Neuronal stem cell (in vitro differentiated cells): ENCODE results near the gene SLC7A10.

Experiments
- DNase-seq: peaks from one replicate; pipeline ENCODE4 v3.0.0-alpha.2; 2013; ENCODE audit warnings: low spot score
- H2AFZ ChIP-seq: one replicate; pipeline ENCODE4 v1.6.1; 2013; ENCODE audit warnings: mild to moderate bottlenecking, low read length, inconsistent platforms
- H2AK5ac ChIP-seq: 2 replicates; pipeline ENCODE4 v1.6.1; 2013; ENCODE audit warnings: low read depth, mild to moderate bottlenecking, inconsistent platforms, low read length, moderate library complexity, mixed read lengths
- H2BK120ac ChIP-seq: 2 replicates; pipeline ENCODE4 v1.6.1; 2013; ENCODE audit warnings: low read depth, mild to moderate bottlenecking, inconsistent platforms, low read length, moderate library complexity, mixed read lengths
- H2BK12ac ChIP-seq: one replicate; pipeline ENCODE4 v1.6.1; 2013; ENCODE audit warnings: low read length, inconsistent platforms
- H2BK15ac ChIP-seq: 2 replicates; pipeline ENCODE4 v1.6.1; 2013; ENCODE audit warnings: mild to moderate bottlenecking, low read length, inconsistent platforms, mixed read lengths
- H2BK5ac ChIP-seq: one replicate; pipeline ENCODE4 v1.6.1; 2013; ENCODE audit warnings: inconsistent platforms, mild to moderate bottlenecking, low read length, moderate library complexity
- H3K14ac ChIP-seq: one replicate; pipeline ENCODE4 v1.6.1; 2013; ENCODE audit warnings: low read length, inconsistent platforms
- H3K18ac ChIP-seq: 2 replicates; pipeline ENCODE4 v1.6.1; 2013; ENCODE audit warnings: low read length, inconsistent platforms
- H3K23ac ChIP-seq: 2 replicates; pipeline ENCODE4 v1.6.1; 2013; ENCODE audit warnings: low read depth, mild to moderate bottlenecking, mixed read lengths, low read length, inconsistent platforms; ENCODE audit not compliant: poor library complexity
- H3K27ac ChIP-seq: replicated peaks from 3 replicates; pipeline ENCODE4 v1.5.1; 2013; ENCODE audit warnings: low read length, inconsistent platforms
- H3K27me3 ChIP-seq, 3 experiments: 2 replicates each; pipeline ENCODE4 v1.6.1; 2013; ENCODE audit warnings: low read length in 3 of 3, mild to moderate bottlenecking in 2 of 3, inconsistent platforms in 1 of 3, low read depth in 1 of 3, mixed read lengths in 1 of 3, moderate library complexity in 1 of 3; ENCODE audit not compliant: control insufficient read depth in 3 of 3, insufficient read depth in 3 of 3
- H3K36me3 ChIP-seq, 2 donors: replicated peaks in 1 of 2; 2 replicates each; pipeline ENCODE4 v1.6.1; 2013; ENCODE audit warnings: low read length in 2 of 2; ENCODE audit not compliant: control insufficient read depth in 2 of 2, insufficient read depth in 2 of 2
- H3K4ac ChIP-seq: 2 replicates; pipeline ENCODE4 v1.6.1; 2013; ENCODE audit warnings: inconsistent platforms, mild to moderate bottlenecking, low read length, moderate library complexity
- H3K4me1 ChIP-seq, 2 donors: 1 replicate in 1 of 2; 2 replicates in 1 of 2; pipeline ENCODE4 v1.6.1; 2013; ENCODE audit warnings: low read length in 2 of 2, low read depth in 1 of 2; ENCODE audit not compliant: control insufficient read depth in 2 of 2, insufficient read depth in 1 of 2
- H3K4me2 ChIP-seq: one replicate; pipeline ENCODE4 v1.6.1; 2013; ENCODE audit warnings: mild to moderate bottlenecking, low read length, inconsistent platforms; ENCODE audit not compliant: insufficient read depth, poor library complexity, severe bottlenecking
- H3K4me3 ChIP-seq, 2 donors: 2 replicates each; pipeline ENCODE4 v1.5.1; 2013; ENCODE audit warnings: low read length in 2 of 2, mild to moderate bottlenecking in 2 of 2, inconsistent platforms in 1 of 2, moderate library complexity in 1 of 2
- H3K79me1 ChIP-seq: one replicate; pipeline ENCODE4 v1.6.1; 2013; ENCODE audit warnings: low read depth, mild to moderate bottlenecking, inconsistent platforms, low read length, moderate library complexity
- H3K9ac ChIP-seq: one replicate; pipeline ENCODE4 v1.6.1; 2013; ENCODE audit warnings: mild to moderate bottlenecking, low read depth, low read length, inconsistent platforms; ENCODE audit not compliant: poor library complexity
- H3K9me3 ChIP-seq, 2 donors: replicated peaks in 1 of 2; 2 replicates each; pipeline versions ENCODE3 to v1.6.1; 2013; ENCODE audit warnings: low read length in 2 of 2, mild to moderate bottlenecking in 2 of 2, inconsistent platforms in 1 of 2, low read depth in 1 of 2, mixed read lengths in 1 of 2, moderate library complexity in 1 of 2; ENCODE audit not compliant: control insufficient read depth in 2 of 2, insufficient read depth in 1 of 2
- H4K8ac ChIP-seq: one replicate; pipeline ENCODE4 v1.6.1; 2013; ENCODE audit warnings: low read depth, mild to moderate bottlenecking, inconsistent platforms, low read length, moderate library complexity
- H4K91ac ChIP-seq: one replicate; pipeline ENCODE4 v1.6.1; 2013; ENCODE audit warnings: low read length, low read depth, mild to moderate bottlenecking, inconsistent platforms; ENCODE audit not compliant: poor library complexity
- WGBS, 2 donors: extraction: QIAGEN DNeasy Blood & Tissue Kit; methylation state at CpG; one replicate each; pipeline ENCODE4 v1.1.7; 2013; ENCODE audit warnings: missing lambda C conversion rate in 2 of 2, mixed read lengths in 1 of 2; ENCODE audit not compliant: insufficient read length in 2 of 2, insufficient replicate concordance in 1 of 2; ENCODE audit errors: extremely low coverage in 2 of 2; 5-methylcytosine and 5-hydroxymethylcytosine counted together

The SLC7A10 gene

GRCh38 chr19:33204136-33204973, 21.3 kb downstream of the SLC7A10 start:
- Histone ChIP-seq H3K23ac (peak overlapping the region; percentile 65), H3K4me2 (no peak overlapping the region), H3K4me1 (no peaks in the 10 kb centered on the region), H2BK15ac (no peak overlapping the region), H3K14ac (no peak overlapping the region), H4K8ac (no peak overlapping the region), H3K18ac (no peak overlapping the region), H2BK5ac (no peak overlapping the region), H3K4me3 (no peak overlapping the region), H3K4ac (no peak overlapping the region), H4K91ac (no peak overlapping the region), H2BK120ac (no peak overlapping the region), H2AFZ (no peak overlapping the region), H2BK12ac (no peak overlapping the region), H2AK5ac (no peak overlapping the region), H3K36me3 (peaks cover 35 to 77% of the 10 kb centered on the region in 2 donors), H3K79me1 (peaks cover 14% of the 10 kb centered on the region), H3K27ac (no peak overlapping the region), H3K9me3 (peaks cover 0 to 4% of the 10 kb centered on the region in 2 donors), H3K27me3 (no peaks in the 10 kb centered on the region), H3K9ac (no peak overlapping the region)
- WGBS, 2 donors = no CpG with 5 or more reads among the region's 32 CpGs
- DNase-seq = no peak

- Histone ChIP-seq H3K79me1 (peaks cover 14% of the 10 kb centered on the region), H3K27me3 (no peaks in the 10 kb centered on the region), H3K9me3 (peaks cover 0 to 4% of the 10 kb centered on the region in 2 donors), H2AFZ (no peak overlapping the region), H3K27ac (no peak overlapping the region), H3K9ac (peak overlapping the region; percentile 64), H2AK5ac (no peak overlapping the region), H3K14ac (peak overlapping the region; percentile 47), H3K18ac (no peak overlapping the region), H4K91ac (no peak overlapping the region), H3K36me3 (peaks cover 38 to 84% of the 10 kb centered on the region in 2 donors), H2BK5ac (no peak overlapping the region), H3K4ac (no peak overlapping the region), H2BK12ac (no peak overlapping the region), H4K8ac (no peak overlapping the region), H3K4me3 (peak overlapping the region in 1 of 2 donors; percentile 23), H3K4me2 (no peak overlapping the region), H3K23ac (no peak overlapping the region), H3K4me1 (no peaks in the 10 kb centered on the region), H2BK120ac (no peak overlapping the region), H2BK15ac (no peak overlapping the region)
- no peak for DNase-seq
- WGBS, 2 donors = no CpG with 5 or more reads among the region's 6 CpGs
These were observed 22.1 kb downstream of the SLC7A10 start for GRCh38 chr19:33203529-33203928.

GRCh38 chr19:33202546-33203507, 22.8 kb downstream of the SLC7A10 start:
- Histone ChIP-seq H2BK12ac (no peak overlapping the region), H3K4me1 (no peaks in the 10 kb centered on the region), H4K8ac (no peak overlapping the region), H2AK5ac (no peak overlapping the region), H3K23ac (peak overlapping the region; percentile 85), H3K36me3 (peaks cover 41 to 85% of the 10 kb centered on the region in 2 donors), H4K91ac (no peak overlapping the region), H3K9ac (peak overlapping the region; percentile 64), H3K4me3 (peak overlapping the region in 1 of 2 donors; percentile 71), H3K4ac (no peak overlapping the region), H3K27me3 (no peaks in the 10 kb centered on the region), H2BK5ac (no peak overlapping the region), H3K9me3 (peaks cover 0 to 4% of the 10 kb centered on the region in 2 donors), H3K14ac (peak overlapping the region; percentile 56), H2BK120ac (no peak overlapping the region), H2BK15ac (no peak overlapping the region), H3K18ac (no peak overlapping the region), H3K79me1 (peaks cover 14% of the 10 kb centered on the region), H3K27ac (no peak overlapping the region), H3K4me2 (no peak overlapping the region), H2AFZ (no peak overlapping the region)
- no peak for DNase-seq
- 100% methylated on average over 1 of the region's 27 CpGs; no CpG with 5 or more reads in 1 of the 2 donors for WGBS, 2 donors
